Epithelial cell of proximal tubule (primary cell): Measurements from ENCODE around the gene TBC1D20. TPM values are rescaled to one million over a fixed set of nuclear protein-coding genes. Genes with fewer than 3 reads are reported as not detected.

Experiments used
- DNase-seq: peaks from one replicate; pipeline ENCODE4 v3.0.0-alpha.2; 2011; ENCODE audit warnings: low read depth
- H3K4me3 ChIP-seq: 2 replicates; pipeline ENCODE4 v1.5.1; 2011; ENCODE audit warnings: low read depth, mild to moderate bottlenecking, low read length
- total RNA-seq: library from RNA; depleted of rRNA; stranded (reverse); fragments of >200 nt; gene quantifications from 2 replicates; pipeline ENCODE4 v1.2.3, GENCODE V29; 2015
- TF ChIP-seq, protein P1 (sequence below): conservative IDR thresholded peaks from 2 replicates; pipeline ENCODE4 v1.5.1; 2012; ENCODE audit warnings: low read depth, mild to moderate bottlenecking, low read length

Gene TBC1D20
- total RNA-seq, 1 donor from 2014 or later = 16.4 TPM

GRCh38 chr20:437787-438486 lies 24.4 kb downstream of the TBC1D20 start:
- no peak overlapping the region for H3K4me3 ChIP-seq
- TF ChIP-seq, protein P1, sequence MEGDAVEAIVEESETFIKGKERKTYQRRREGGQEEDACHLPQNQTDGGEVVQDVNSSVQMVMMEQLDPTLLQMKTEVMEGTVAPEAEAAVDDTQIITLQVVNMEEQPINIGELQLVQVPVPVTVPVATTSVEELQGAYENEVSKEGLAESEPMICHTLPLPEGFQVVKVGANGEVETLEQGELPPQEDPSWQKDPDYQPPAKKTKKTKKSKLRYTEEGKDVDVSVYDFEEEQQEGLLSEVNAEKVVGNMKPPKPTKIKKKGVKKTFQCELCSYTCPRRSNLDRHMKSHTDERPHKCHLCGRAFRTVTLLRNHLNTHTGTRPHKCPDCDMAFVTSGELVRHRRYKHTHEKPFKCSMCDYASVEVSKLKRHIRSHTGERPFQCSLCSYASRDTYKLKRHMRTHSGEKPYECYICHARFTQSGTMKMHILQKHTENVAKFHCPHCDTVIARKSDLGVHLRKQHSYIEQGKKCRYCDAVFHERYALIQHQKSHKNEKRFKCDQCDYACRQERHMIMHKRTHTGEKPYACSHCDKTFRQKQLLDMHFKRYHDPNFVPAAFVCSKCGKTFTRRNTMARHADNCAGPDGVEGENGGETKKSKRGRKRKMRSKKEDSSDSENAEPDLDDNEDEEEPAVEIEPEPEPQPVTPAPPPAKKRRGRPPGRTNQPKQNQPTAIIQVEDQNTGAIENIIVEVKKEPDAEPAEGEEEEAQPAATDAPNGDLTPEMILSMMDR = no peak
- no peak for DNase-seq

DNA sequence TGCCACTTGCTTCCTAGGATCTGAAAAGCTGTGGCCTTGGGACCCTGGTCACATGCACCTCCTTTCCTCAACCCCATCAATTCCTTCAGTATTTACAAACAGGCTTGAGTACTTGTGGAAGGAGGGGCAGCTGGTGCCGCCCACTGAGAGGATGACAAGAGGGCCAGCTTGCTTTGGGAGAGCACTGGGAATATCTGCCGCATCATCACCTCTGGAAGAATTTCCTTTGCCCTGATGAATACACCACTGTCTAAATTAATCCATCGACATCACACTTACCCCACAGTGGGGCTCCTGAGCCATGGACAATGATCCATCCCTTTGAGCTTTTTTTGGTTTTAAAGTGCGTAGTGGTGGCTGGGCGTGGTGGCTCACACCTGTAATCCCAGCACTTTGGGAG lies 25.9 kb downstream of the TBC1D20 start:
- no peak overlapping the region for H3K4me3 ChIP-seq

GRCh38 chr20:435558-435957 lies 26.8 kb downstream of the TBC1D20 start:
- TF ChIP-seq, protein P1 = no peak
- DNase-seq = no peak
- no peak overlapping the region for H3K4me3 ChIP-seq

More for the DNA sequence above, 25.9 kb downstream of the TBC1D20 start:
- TF ChIP-seq, protein P1 = no peak
- no peak for DNase-seq

DNA sequence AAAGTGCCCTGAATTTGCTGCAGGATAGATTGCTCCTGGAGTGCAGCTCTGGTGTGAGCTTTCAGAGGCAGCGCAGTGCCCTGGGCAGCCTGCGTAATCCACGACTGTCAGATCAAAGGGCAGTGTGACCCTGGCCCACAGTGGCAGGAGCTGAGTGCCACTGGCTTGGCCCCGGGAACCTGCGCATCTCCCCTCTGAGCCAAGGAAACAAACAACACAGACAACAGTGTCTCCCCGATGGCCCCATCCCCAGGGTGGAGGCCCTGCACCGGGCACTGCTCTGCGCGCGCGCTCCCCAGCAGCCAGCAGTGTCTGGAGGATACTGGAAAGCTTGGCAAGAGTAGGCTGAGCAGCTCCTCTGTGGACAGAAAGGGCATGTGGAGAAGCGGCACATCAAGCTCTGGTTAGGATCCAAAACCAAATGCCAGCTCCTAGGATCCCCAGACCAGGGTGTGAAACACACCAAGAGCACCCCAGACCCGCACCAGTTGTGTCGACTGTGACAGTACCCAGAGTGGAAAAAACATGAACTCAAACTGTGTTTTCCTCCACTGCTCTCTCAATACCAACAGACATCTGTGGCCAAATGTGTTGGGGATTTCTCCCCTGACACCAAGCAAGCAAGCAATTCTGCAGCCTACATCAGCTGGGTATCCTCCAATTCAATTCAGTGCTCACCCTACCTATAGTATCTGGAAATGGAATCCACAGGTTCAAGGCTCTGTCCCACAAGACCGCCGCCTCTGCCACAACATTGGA lies 27.5 kb downstream of the TBC1D20 start:
- no peak for DNase-seq
- TF ChIP-seq, protein P1 = no peak
- H3K4me3 ChIP-seq = no peak overlapping the region

DNA sequence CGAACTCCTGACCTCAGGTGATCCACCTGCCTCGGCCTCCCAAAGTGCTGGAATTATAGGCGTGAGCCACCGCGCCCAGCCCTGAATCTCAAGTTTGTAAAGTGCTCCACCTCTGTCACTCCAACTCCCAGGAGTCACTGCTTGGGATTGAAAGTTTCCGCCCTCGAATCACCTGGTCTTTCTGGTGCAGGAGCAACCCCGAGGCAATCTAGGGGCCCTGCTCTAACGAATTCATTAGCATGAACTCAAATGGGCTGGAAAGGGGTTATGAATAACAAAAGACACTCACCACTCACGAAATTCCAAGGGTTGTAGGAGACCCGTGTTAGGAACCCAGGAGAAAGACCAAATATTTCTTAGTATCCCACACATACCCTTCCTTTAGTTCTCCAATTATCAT lies 28.1 kb downstream of the TBC1D20 start:
- no peak for DNase-seq
- TF ChIP-seq, protein P1 = no peak
- H3K4me3 ChIP-seq = no peak overlapping the region

DNA sequence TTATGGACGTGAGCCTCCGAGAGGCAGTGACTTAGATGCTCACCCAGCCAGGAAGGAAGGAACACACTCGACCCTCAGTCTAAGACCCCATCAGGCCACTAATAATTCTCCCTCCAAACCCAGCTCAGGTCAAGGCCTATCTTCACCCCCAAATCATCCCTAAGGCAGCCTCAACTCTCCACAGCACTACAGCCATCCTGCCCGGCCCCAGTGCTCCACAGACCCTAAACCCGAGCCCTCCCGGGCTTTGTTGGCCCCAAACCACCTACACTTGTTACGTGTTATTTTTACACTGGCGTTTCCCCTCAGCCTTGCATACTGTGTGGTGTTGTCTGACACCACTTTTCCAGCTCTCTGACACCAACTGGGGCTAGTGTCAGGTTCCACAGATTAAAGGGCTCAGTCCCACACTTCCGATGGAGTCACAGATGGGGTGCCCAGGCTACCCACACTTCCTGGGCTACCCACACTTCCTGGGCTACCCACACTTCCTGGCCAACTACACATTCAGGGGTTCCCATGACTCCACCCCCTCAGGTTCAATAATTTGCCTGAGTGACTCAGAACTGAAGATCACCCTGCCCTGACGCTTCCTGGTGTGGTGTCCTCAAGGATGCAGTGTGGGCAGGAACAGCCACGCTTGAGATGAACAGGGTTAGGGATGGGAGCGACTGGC lies 28.9 kb downstream of the TBC1D20 start:
- DNase-seq = peak; percentile 15
- TF ChIP-seq, protein P1 = no peak
- H3K4me3 ChIP-seq = no peak overlapping the region
